CD4-positive, alpha-beta memory T cell (primary cell): ENCODE data around the gene CTNND1. TPM values are rescaled to one million over a fixed set of nuclear protein-coding genes. Genes with fewer than 3 reads are reported as not detected.
"Not testable (repeated sequence)": the region's sequence is repeated elsewhere in the genome, so short reads cannot be mapped to it uniquely, and the experiment has no call there.

Experiments
- CTCF ChIA-PET: fragments of 350-600 bp; sonication (Branson Sonifier 250); formaldehyde crosslinking; loops from one replicate; lab custom pipeline; 2021; ENCODE audit warnings: inconsistent platforms; ENCODE audit not compliant: partially characterized antibody; lab: Charles Lee
- POLR2A ChIA-PET: fragments of 350-600 bp; sonication (Branson Sonifier 250); formaldehyde crosslinking; loops from one replicate; lab custom pipeline; 2021; ENCODE audit not compliant: partially characterized antibody; lab: Charles Lee
- DNase-seq, 5 donors: peaks; one replicate each; pipeline versions ENCODE4 v3.0.0 to v3.0.0-alpha.2; 2020 to 2022; ENCODE audit warnings: mixed read lengths in 1 of 5
- H3K27ac ChIP-seq: one replicate; pipeline ENCODE4 v1.7.0; 2013; ENCODE audit warnings: low read depth, low read length
- H3K27me3 ChIP-seq: 2 replicates; pipeline ENCODE4 v1.7.0; 2013; ENCODE audit warnings: mild to moderate bottlenecking, low read length, moderate library complexity; ENCODE audit not compliant: insufficient read depth
- H3K36me3 ChIP-seq: 2 replicates; pipeline ENCODE4 v1.7.0; 2013; ENCODE audit warnings: mild to moderate bottlenecking, low read length, moderate library complexity; ENCODE audit not compliant: insufficient read depth
- H3K4me1 ChIP-seq: 2 replicates; pipeline ENCODE4 v1.7.0; 2013; ENCODE audit warnings: mild to moderate bottlenecking, low read length, moderate library complexity; ENCODE audit not compliant: insufficient read depth
- H3K4me3 ChIP-seq, 2 donors: one replicate each; pipeline ENCODE4 v1.7.0; 2013; ENCODE audit warnings: low read length in 2 of 2, mild to moderate bottlenecking in 1 of 2
- H3K9me3 ChIP-seq, 2 donors: one replicate each; pipeline ENCODE4 v1.7.0; 2013; ENCODE audit warnings: low read length in 2 of 2, control low read depth in 1 of 2; ENCODE audit not compliant: control insufficient read depth in 1 of 2
- H3K27ac Mint-ChIP-seq, 7 donors: one replicate each; pipeline ENCODE4 v1.8.0; 2020 to 2021; ENCODE audit warnings: mixed read lengths in 7 of 7, mild to moderate bottlenecking in 6 of 7, inconsistent platforms in 3 of 7, moderate library complexity in 3 of 7
- H3K27me3 Mint-ChIP-seq, 2 donors: one replicate each; pipeline ENCODE4 v1.8.0; 2020 to 2021; ENCODE audit warnings: mixed read lengths in 2 of 2
- H3K36me3 Mint-ChIP-seq, 2 donors: one replicate each; pipeline ENCODE4 v1.8.0; 2020 to 2021; ENCODE audit warnings: mixed read lengths in 2 of 2, inconsistent platforms in 1 of 2, mild to moderate bottlenecking in 1 of 2
- H3K4me1 Mint-ChIP-seq, 4 donors: one replicate each; pipeline ENCODE4 v1.8.0; 2020 to 2021; ENCODE audit warnings: mixed read lengths in 4 of 4, mild to moderate bottlenecking in 1 of 4
- H3K4me3 Mint-ChIP-seq, 8 donors: one replicate each; pipeline ENCODE4 v1.8.0; 2020 to 2021; ENCODE audit warnings: mixed read lengths in 8 of 8, mild to moderate bottlenecking in 7 of 8, moderate library complexity in 6 of 8, inconsistent platforms in 3 of 8
- H3K9me3 Mint-ChIP-seq, 8 donors: one replicate each; pipeline ENCODE4 v1.8.0; 2020 to 2021; ENCODE audit warnings: mixed read lengths in 8 of 8, mild to moderate bottlenecking in 5 of 8, inconsistent platforms in 3 of 8, moderate library complexity in 1 of 8
- intact Hi-C: fragments of 100-400 bp; cut with micrococcal nuclease; formaldehyde crosslinking; loops from one replicate; pipeline ENCODE4 v1.15.1; 2023
- polyA plus RNA-seq, 2 donors: library from polyadenylated mRNA; unstranded; fragments of 300-500 nt; fragmentation: Illumina TruSeq; gene quantifications; one replicate each; pipeline ENCODE4 v1.2.3, GENCODE V29; 2021
- total RNA-seq, 2 experiments: library from RNA; stranded (reverse); gene quantifications; one replicate each; pipeline ENCODE4 v1.2.3, GENCODE V29; 2021

CTNND1 gene
- total and polyA plus RNA-seq, 4 experiments from 2014 or later, result 0.91 to 11.1 (median 5.9) TPM

DNA sequence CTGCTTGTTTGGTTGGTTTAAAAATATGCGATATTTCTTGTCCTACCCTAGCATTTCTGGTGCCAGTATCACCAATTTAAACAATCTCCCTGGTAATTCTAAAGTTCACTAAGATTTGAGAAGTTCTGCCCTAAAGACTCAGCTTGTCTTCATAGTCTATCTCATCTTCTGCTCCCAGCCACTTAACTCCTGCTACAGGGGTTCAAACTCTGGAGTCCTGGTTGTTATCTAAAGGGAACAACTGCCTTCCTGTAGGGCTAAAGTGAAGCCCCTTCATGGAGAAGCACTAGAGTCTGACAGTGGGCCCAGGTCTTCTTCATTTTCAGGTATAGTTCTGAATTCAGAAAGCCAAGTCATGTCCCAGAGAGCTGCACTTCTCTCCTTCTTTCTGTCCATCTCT lies 73.2 kb downstream of the CTNND1 start:
- H3K27ac ChIP-seq, result no peak overlapping the region

DNA sequence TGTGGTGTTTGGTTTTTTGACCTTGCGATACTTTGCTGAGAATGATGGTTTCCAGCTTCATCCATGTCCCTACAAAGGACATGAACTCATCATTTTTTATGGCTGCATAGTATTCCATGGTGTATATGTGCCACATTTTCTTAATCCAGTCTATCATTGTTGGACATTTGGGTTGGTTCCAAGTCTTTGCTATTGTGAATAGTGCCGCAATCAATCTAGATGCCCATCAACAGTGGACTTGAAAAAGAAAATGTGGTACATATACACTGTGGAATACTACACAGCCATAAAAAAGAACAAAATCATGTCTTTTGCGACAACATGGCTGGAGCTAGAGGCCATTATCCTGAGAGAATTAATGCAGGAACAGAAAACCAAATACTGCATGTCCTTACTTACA lies 77.0 kb downstream of the CTNND1 start:
- peaks cover 12 to 18% of the 10 kb centered on the region in 2 donors for H3K27me3 Mint-ChIP-seq
- H3K27me3 ChIP-seq, H3K4me1 ChIP-seq, CTCF ChIA-PET, H3K4me1 Mint-ChIP-seq, H3K4me3 Mint-ChIP-seq, DNase-seq, H3K36me3 Mint-ChIP-seq, H3K9me3 Mint-ChIP-seq, H3K27ac Mint-ChIP-seq, H3K4me3 ChIP-seq, H3K9me3 ChIP-seq, POLR2A ChIA-PET, H3K36me3 ChIP-seq, intact Hi-C loops, H3K27ac ChIP-seq: not testable (repeated sequence)

More for the DNA sequence above, 73.2 kb downstream of the CTNND1 start:
- DNase-seq, result no peak
- intact Hi-C loops, result no loop called here
- peaks cover 21 to 27% of the 10 kb centered on the region in 2 donors for H3K27me3 Mint-ChIP-seq
- H3K4me1 Mint-ChIP-seq, result no peaks in the 10 kb centered on the region
- no peaks in the 10 kb centered on the region for H3K36me3 Mint-ChIP-seq
- peaks cover 9% of the 10 kb centered on the region for H3K27me3 ChIP-seq
- no peaks in the 10 kb centered on the region for H3K4me1 ChIP-seq
- POLR2A ChIA-PET, result no interaction called here
- no peak overlapping the region for H3K4me3 Mint-ChIP-seq
- no peaks in the 10 kb centered on the region for H3K9me3 ChIP-seq
- CTCF ChIA-PET, result interaction anchor here (1.3 kb wide), 1 partner anchor 19 kb away, joined by 3 read pairs; no protein-coding TSS in a partner anchor
- no peaks in the 10 kb centered on the region for H3K36me3 ChIP-seq
- H3K9me3 Mint-ChIP-seq, result peaks cover 0 to 4% (median 0%) of the 10 kb centered on the region in 8 donors
- H3K4me3 ChIP-seq, result no peak overlapping the region
- no peak overlapping the region for H3K27ac Mint-ChIP-seq

DNA sequence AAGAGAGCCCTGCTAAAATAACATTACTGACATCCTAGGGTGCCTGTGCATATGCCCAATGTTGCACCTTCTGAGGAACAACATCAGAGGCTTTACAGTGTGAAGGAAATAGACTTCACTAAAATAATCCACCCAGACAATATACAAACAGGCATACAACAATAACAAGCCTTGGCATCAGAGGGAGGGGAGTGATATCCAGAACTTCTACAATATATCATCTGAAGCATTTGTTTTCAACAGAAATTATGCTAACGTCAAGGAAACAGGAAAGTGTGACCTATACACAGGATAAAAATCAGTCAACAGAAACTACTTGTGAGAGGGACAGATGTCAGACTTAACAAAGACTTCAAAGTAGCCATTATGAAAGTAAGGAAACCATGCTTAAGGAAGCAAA lies 81.3 kb downstream of the CTNND1 start:
- peaks cover 2 to 6% of the 10 kb centered on the region in 2 donors for H3K27me3 Mint-ChIP-seq
- Histone ChIP-seq H3K4me3 (no peak overlapping the region), H3K36me3 (no peaks in the 10 kb centered on the region), H3K9me3 (no peaks in the 10 kb centered on the region), H3K27ac (no peak overlapping the region), H3K27me3 (no peaks in the 10 kb centered on the region), H3K4me1 (no peaks in the 10 kb centered on the region)
- no peak overlapping the region for H3K27ac Mint-ChIP-seq
- H3K4me3 Mint-ChIP-seq, result no peak overlapping the region
- H3K4me1 Mint-ChIP-seq, result no peaks in the 10 kb centered on the region
- ChIA-PET POLR2A (no interaction called here), CTCF (no interaction called here)
- intact Hi-C loops, result no loop called here
- DNase-seq, result no peak
- H3K9me3 Mint-ChIP-seq, result peaks cover 0 to 7% (median 5%) of the 10 kb centered on the region in 8 donors
- peaks cover 0 to 4% of the 10 kb centered on the region in 2 donors for H3K36me3 Mint-ChIP-seq

DNA sequence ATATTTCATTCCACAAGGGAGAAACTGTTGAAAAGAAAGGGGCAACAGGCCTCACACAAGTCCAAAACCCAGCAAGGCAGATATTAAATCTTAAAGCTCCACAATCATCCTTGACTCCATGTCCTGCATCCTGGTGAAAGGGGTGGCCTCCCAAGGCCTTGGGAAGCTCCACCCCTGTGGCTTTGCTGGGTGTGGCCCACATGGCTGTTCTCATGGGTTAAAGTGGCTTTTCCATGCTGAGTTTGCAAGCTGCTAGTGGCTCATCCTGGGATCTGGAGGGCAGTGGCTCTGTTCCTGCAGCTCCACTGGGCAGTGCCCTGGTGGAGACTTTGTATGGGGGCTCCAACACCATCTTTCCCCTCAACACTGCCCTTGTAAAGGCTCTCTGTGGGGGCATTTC lies 106.4 kb downstream of the CTNND1 start:
- H3K27me3 ChIP-seq, result no peaks in the 10 kb centered on the region
- H3K9me3 Mint-ChIP-seq, result peaks cover 0 to 5% (median 0%) of the 10 kb centered on the region in 8 donors
- H3K36me3 ChIP-seq, result no peaks in the 10 kb centered on the region
- no peak overlapping the region for H3K27ac Mint-ChIP-seq
- DNase-seq, result no peak
- H3K4me1 Mint-ChIP-seq, result no peaks in the 10 kb centered on the region
- no peaks in the 10 kb centered on the region for H3K9me3 ChIP-seq
- ChIA-PET POLR2A (no interaction called here), CTCF (no interaction called here)
- no peak overlapping the region for H3K4me3 Mint-ChIP-seq
- peaks cover 6 to 7% of the 10 kb centered on the region in 2 donors for H3K27me3 Mint-ChIP-seq
- intact Hi-C loops, result no loop called here
- H3K36me3 Mint-ChIP-seq, result peaks cover 0 to 4% of the 10 kb centered on the region in 2 donors
- no peak overlapping the region for H3K4me3 ChIP-seq
- no peak overlapping the region for H3K27ac ChIP-seq
- H3K4me1 ChIP-seq, result no peaks in the 10 kb centered on the region

DNA sequence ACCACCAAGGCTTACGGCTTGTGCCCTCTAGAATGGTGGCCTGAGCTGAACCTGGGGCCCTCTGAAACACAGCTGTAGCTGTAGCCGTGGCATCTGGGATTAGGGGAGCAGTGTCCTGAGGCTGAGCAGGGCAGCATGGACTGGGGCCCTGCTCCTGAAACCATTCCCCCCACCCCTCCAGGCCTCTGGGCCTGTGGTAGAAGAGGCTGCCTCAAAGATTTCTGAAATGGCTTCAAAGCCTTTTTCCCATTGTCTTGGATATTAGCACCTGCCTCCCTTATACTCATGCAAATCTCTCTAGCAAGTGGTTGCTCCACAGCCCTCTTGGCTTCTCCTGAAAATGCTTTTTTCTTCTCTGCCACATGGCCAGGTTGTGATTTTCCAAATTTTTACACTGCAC lies 106.9 kb downstream of the CTNND1 start:
- intact Hi-C loops, result no loop called here
- Histone ChIP-seq H3K27me3 (no peaks in the 10 kb centered on the region), H3K4me3 (no peak overlapping the region), H3K4me1 (no peaks in the 10 kb centered on the region), H3K27ac (no peak overlapping the region), H3K9me3 (no peaks in the 10 kb centered on the region), H3K36me3 (no peaks in the 10 kb centered on the region)
- Mint-ChIP-seq H3K36me3 (peaks cover 0 to 4% of the 10 kb centered on the region in 2 donors), H3K4me3 (no peak overlapping the region), H3K4me1 (no peaks in the 10 kb centered on the region), H3K27me3 (peaks cover 6 to 7% of the 10 kb centered on the region in 2 donors), H3K9me3 (peaks cover 0 to 3% (median 0%) of the 10 kb centered on the region in 8 donors), H3K27ac (no peak overlapping the region)
- no peak for DNase-seq
- ChIA-PET CTCF (no interaction called here), POLR2A (no interaction called here)

Other genes with a start within 250 kb of the CTNND1 start
- gene SLC43A1, start 246.1 kb upstream of the CTNND1 start, total RNA-seq, result 10 to 100 TPM; 18.1 to 21.7 TPM
- gene SLC43A1, start 246.1 kb upstream of the CTNND1 start, polyA plus RNA-seq, result 10 to 100 TPM; 14.8 to 19.1 TPM
- gene TIMM10, start 231.0 kb upstream of the CTNND1 start, total RNA-seq, result 10 to 100 TPM; 30.4 to 34.6 TPM
- gene TIMM10, start 231.0 kb upstream of the CTNND1 start, polyA plus RNA-seq, result 10 to 100 TPM; 53.1 to 62.1 TPM
- not detected for gene SMTNL1, start 224.2 kb upstream of the CTNND1 start, total RNA-seq
- under 1 TPM in 1 of 2 donors, not detected in 1; 0.55 TPM for gene SMTNL1, start 224.2 kb upstream of the CTNND1 start, polyA plus RNA-seq
- 10 to 100 TPM; 79.7 to 82.9 TPM for gene UBE2L6, start 194.1 kb upstream of the CTNND1 start, total RNA-seq
- 100 to 1,000 TPM; 257 to 320 TPM for gene UBE2L6, start 194.1 kb upstream of the CTNND1 start, polyA plus RNA-seq
- not detected for gene SERPING1, start 164.1 kb upstream of the CTNND1 start, total RNA-seq
- not detected for gene SERPING1, start 164.1 kb upstream of the CTNND1 start, polyA plus RNA-seq
- gene YPEL4, start 111.9 kb upstream of the CTNND1 start, total RNA-seq, result 10 to 100 TPM; 11.8 to 12.6 TPM
- under 1 TPM in 1 of 2 donors, not detected in 1; 0.23 TPM for gene YPEL4, start 111.9 kb upstream of the CTNND1 start, polyA plus RNA-seq
- gene CLP1, start 104.0 kb upstream of the CTNND1 start, total RNA-seq, result 10 to 100 TPM; 14.1 to 16.0 TPM
- gene CLP1, start 104.0 kb upstream of the CTNND1 start, polyA plus RNA-seq, result 10 to 100 TPM in 1 of 2 donors, 1 to 10 TPM in 1; 9.6 to 22.5 TPM
- gene ZDHHC5, start 93.7 kb upstream of the CTNND1 start, total RNA-seq, result 10 to 100 TPM; 73.2 to 75.8 TPM
- 10 to 100 TPM; 30.4 to 44.6 TPM for gene ZDHHC5, start 93.7 kb upstream of the CTNND1 start, polyA plus RNA-seq
- gene MED19, start 49.6 kb upstream of the CTNND1 start, total RNA-seq, result 10 to 100 TPM; 15.2 TPM
- 10 to 100 TPM; 17.4 to 20.2 TPM for gene MED19, start 49.6 kb upstream of the CTNND1 start, polyA plus RNA-seq
- 10 to 100 TPM; 63.6 to 67.1 TPM for gene TMX2, start 49.2 kb upstream of the CTNND1 start, total RNA-seq
- 10 to 100 TPM; 77.9 to 88.5 TPM for gene TMX2, start 49.2 kb upstream of the CTNND1 start, polyA plus RNA-seq
- 100 to 1,000 TPM; 102 to 113 TPM for gene SELENOH, start 20.3 kb upstream of the CTNND1 start, total RNA-seq
- 100 to 1,000 TPM; 186 to 223 TPM for gene SELENOH, start 20.3 kb upstream of the CTNND1 start, polyA plus RNA-seq
- gene BTBD18, start 10.0 kb upstream of the CTNND1 start, total RNA-seq, result not detected
- gene BTBD18, start 10.0 kb upstream of the CTNND1 start, polyA plus RNA-seq, result under 1 TPM; 0.34 to 0.44 TPM